HG03439 (cell line): ENCODE measurements around the gene MGP.

Experiments
- ATAC-seq: cut with Tn5 transposase; IDR thresholded peaks from one replicate; pipeline ENCODE4 v1.9.1; 2021; ENCODE audit warnings: mild to moderate bottlenecking, moderate library complexity; ENCODE audit not compliant: unreplicated experiment

The MGP gene

GRCh38 chr12:14833336-14833735, 52.3 kb downstream of the MGP start:
- no peak for ATAC-seq
